Fibroblast of pulmonary artery (primary cell): Measurements from ENCODE around the gene CSNK2A2.

Experiments
- DNase-seq: peaks from one replicate; pipeline ENCODE4 v3.0.0-alpha.2; 2010; ENCODE audit warnings: low read depth
- H3K4me3 ChIP-seq: replicated peaks from 2 replicates; pipeline ENCODE4 v1.5.1; 2011; ENCODE audit warnings: low read depth, mild to moderate bottlenecking, control low read depth, low read length, moderate library complexity
- TF ChIP-seq, protein P1 (sequence below): IDR thresholded peaks from 2 replicates; pipeline ENCODE4 v1.5.1; 2011; ENCODE audit warnings: mild to moderate bottlenecking, control low read depth, low read length, inconsistent platforms; ENCODE audit errors: missing control alignments

The CSNK2A2 gene

DNA sequence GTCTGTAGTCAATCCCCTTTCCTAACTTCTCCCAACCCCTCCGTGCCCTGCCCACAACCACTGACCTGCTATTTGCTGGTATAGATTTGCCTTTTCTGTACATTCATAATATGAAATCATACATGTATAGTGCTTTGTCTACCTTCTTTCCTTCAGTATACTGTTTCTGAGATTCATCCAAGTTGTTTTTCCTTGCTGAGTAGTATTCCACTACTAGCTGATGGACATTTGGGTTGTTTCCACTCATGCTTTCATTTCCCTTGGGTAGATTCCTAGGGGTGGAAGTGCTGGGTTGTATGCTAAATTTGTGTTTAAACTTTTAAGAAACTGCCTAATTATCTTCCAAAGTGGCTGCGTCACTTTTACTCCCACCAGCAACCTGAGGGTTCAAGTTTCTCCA is 27.7 kb downstream of the CSNK2A2 start:
- H3K4me3 ChIP-seq: no peak overlapping the region
- DNase-seq: no peak
- TF ChIP-seq, protein P1, sequence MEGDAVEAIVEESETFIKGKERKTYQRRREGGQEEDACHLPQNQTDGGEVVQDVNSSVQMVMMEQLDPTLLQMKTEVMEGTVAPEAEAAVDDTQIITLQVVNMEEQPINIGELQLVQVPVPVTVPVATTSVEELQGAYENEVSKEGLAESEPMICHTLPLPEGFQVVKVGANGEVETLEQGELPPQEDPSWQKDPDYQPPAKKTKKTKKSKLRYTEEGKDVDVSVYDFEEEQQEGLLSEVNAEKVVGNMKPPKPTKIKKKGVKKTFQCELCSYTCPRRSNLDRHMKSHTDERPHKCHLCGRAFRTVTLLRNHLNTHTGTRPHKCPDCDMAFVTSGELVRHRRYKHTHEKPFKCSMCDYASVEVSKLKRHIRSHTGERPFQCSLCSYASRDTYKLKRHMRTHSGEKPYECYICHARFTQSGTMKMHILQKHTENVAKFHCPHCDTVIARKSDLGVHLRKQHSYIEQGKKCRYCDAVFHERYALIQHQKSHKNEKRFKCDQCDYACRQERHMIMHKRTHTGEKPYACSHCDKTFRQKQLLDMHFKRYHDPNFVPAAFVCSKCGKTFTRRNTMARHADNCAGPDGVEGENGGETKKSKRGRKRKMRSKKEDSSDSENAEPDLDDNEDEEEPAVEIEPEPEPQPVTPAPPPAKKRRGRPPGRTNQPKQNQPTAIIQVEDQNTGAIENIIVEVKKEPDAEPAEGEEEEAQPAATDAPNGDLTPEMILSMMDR: no peak

DNA sequence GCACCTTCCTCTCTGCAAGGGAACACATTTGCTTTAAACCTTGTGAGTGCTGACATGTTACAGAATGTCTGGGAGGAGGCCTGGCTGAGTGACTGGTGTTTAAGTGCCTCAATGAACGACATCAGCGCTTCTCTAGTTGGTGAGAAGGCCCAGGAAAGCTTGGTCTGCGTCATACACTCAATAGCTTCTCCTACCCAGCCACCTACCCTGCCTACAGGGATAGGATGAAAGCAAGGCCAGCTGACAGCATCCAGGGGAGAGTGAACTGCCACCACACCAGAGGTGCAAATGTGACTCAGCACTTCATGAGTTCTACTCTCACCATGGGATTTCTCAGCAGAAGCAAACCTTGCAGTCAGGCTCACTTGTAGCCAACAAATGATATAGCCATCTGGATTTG is 37.1 kb downstream of the CSNK2A2 start:
- no peak for DNase-seq
- no peak overlapping the region for H3K4me3 ChIP-seq
- TF ChIP-seq, protein P1: no peak

DNA sequence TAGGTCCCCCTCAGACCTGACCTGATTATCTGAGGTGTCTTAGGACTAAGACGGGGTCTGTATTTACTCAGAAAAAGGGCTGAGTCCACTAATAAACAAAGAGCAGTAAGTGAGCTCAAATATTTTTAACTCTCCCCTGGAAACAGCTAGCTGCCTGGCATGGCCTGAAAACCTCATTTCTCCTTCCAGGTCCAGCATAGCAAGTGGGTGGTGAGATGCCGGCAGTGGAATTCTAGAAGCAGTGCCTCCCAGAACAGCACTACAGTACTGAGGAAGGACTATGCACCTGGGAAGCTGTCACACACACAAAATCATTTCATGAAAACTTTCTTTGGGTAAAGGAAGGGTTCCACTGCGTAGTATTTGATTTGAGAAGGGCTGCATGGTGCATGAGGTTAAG is 39.2 kb downstream of the CSNK2A2 start:
- TF ChIP-seq, protein P1: no peak
- H3K4me3 ChIP-seq: no peak overlapping the region

DNA sequence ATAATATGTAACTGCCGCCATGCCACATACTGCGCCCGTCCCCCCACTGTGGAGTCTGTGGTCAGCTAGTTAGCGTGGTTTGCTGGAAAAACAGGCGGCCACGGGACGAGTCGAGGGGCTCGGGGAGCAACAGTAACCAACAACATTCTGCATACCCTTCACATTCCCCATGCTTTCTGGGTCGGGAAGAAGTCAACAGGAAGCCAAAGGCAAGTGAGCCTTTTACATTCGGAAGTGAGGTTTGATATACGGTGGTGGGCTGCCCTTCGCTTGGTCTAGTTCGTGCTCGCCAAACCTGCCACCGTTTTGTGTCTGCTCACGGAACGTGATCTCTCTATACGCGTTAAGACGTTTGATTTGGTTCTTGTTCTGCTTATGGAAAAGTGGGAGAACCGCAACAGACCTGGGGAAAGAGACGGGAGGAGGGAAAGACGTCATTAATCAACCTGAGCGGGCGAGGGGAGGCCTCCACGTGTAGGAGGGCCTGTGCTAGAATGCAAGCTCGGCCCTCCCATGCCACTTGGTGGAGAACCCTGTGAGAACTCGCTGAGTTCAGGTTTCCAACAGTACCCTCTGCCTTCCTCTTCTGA is 39.9 kb downstream of the CSNK2A2 start:
- TF ChIP-seq, protein P1: no peak
- DNase-seq: no peak

More for the DNA sequence above, 39.2 kb downstream of the CSNK2A2 start:
- no peak for DNase-seq

DNA sequence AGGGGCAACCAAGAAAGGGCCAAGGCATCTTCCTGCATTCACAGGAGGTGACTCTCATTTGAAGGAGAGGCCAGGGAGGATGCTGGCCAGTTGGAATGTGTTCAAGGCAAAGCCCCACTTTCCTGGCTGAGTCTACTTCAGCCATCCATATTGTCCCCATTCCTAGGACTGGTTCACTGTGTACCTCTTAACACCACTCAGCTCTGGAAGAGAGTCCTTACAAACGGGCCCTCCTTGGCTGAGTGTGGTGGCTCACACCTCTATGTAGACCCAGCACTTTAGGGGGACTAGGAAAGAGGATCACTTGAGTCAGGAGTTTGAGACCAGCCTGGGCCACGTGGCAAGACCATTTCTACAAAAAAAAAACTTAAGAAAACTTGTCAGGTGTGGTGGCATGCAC is 40.7 kb downstream of the CSNK2A2 start:
- no peak overlapping the region for H3K4me3 ChIP-seq
- TF ChIP-seq, protein P1: no peak
- no peak for DNase-seq

More for the DNA sequence above, 39.9 kb downstream of the CSNK2A2 start:
- no peak overlapping the region for H3K4me3 ChIP-seq

DNA sequence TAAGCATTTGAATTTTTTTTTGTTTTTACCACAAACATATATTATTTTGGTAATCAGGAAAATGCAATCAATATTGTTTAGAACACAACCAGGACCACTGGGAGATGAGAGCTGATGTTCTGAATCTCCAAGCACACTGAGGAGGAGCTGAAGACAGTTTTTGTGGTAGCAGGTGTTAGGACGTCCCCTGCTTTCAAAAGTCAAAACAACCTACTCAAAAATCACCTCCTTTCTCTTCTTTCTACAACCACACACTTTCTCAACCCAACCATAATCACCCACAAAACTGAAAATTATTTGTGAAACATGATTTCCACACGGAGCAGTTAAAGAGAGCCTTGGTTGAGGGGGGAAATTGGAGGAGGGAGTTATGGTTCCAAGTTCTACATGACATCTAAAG is 42.1 kb downstream of the CSNK2A2 start:
- no peak overlapping the region for H3K4me3 ChIP-seq
- DNase-seq: no peak
- TF ChIP-seq, protein P1: no peak

DNA sequence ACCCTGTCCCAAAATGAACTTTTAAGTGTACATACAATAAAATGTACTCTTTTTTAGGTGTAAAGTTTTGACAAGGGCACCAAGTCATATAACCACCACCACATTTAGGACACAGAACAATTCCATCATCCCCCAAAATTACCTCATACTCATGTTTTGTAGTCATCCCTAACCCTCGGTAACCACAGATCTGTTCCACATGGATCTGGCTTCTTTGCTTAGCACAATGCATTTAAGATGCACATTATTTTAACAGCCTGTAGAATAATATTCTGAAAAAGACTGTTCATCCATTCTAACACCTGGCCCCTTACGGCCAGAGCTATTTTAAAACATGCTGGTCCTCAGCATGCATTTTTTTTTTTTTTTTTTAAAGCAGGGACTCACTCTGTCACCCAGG is 43.6 kb downstream of the CSNK2A2 start:
- TF ChIP-seq, protein P1: no peak
- no peak for DNase-seq

More for the DNA sequence above, 43.6 kb downstream of the CSNK2A2 start:
- H3K4me3 ChIP-seq: no peak overlapping the region
